BE2C (cell line): ENCODE data around the gene ZNF460.
"Not testable (repeated sequence)": the region's sequence is repeated elsewhere in the genome, so short reads cannot be mapped to it uniquely, and the experiment has no call there.

ENCODE experiments used
- DNase-seq: peaks from one replicate; pipeline ENCODE4 v3.0.0-alpha.2; 2020
- H3K27me3 ChIP-seq: fragments of 250-450 bp; sonication (Bioruptor Pico); 2 replicates; pipeline ENCODE4 v1.5.1; 2020; ENCODE audit warnings: mild to moderate bottlenecking
- H3K36me3 ChIP-seq: fragments of 250-450 bp; sonication (Bioruptor Pico); 2 replicates; pipeline ENCODE4 v1.5.1; 2020; ENCODE audit warnings: mild to moderate bottlenecking
- H3K4me1 ChIP-seq: fragments of 250-450 bp; sonication (Bioruptor Pico); 2 replicates; pipeline ENCODE4 v1.5.1; 2020
- H3K4me3 ChIP-seq: 2 replicates; pipeline ENCODE4 v1.5.1; 2011; ENCODE audit warnings: low read depth, low read length
- H3K9me3 ChIP-seq: fragments of 250-450 bp; sonication (Bioruptor Pico); 2 replicates; pipeline ENCODE4 v1.5.1; 2020
- TF ChIP-seq, protein P1 (sequence below): IDR thresholded peaks from 2 replicates; pipeline ENCODE4 v1.5.1; 2012; ENCODE audit warnings: mild to moderate bottlenecking, low read depth, low read length

Gene ZNF460

DNA sequence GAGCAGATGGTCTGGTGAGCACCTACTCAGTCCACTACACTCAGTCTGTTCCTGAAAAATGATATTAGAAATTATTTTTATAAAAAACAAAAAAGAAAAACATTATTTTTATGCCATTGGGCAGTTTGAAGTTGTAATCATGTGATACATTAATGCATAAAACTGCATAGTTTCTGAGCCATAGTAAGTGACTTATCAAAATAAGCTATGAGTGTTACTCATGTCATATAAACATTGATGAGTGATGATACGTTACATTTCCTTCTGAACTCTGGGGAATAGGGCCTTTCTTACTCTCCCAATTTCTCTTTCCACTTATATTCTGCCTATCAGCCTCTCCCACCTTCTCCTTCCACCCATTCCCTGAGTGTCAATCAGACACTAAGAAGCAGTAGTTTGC, 31.0 kb upstream of the ZNF460 start:
- Histone ChIP-seq H3K27me3 (no peaks in the 10 kb centered on the region), H3K4me3 (no peak overlapping the region), H3K4me1 (no peaks in the 10 kb centered on the region), H3K36me3 (peaks cover 52% of the 10 kb centered on the region), H3K9me3 (no peaks in the 10 kb centered on the region)
- no peak for DNase-seq
- TF ChIP-seq, protein P1, sequence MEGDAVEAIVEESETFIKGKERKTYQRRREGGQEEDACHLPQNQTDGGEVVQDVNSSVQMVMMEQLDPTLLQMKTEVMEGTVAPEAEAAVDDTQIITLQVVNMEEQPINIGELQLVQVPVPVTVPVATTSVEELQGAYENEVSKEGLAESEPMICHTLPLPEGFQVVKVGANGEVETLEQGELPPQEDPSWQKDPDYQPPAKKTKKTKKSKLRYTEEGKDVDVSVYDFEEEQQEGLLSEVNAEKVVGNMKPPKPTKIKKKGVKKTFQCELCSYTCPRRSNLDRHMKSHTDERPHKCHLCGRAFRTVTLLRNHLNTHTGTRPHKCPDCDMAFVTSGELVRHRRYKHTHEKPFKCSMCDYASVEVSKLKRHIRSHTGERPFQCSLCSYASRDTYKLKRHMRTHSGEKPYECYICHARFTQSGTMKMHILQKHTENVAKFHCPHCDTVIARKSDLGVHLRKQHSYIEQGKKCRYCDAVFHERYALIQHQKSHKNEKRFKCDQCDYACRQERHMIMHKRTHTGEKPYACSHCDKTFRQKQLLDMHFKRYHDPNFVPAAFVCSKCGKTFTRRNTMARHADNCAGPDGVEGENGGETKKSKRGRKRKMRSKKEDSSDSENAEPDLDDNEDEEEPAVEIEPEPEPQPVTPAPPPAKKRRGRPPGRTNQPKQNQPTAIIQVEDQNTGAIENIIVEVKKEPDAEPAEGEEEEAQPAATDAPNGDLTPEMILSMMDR: no peak

DNA sequence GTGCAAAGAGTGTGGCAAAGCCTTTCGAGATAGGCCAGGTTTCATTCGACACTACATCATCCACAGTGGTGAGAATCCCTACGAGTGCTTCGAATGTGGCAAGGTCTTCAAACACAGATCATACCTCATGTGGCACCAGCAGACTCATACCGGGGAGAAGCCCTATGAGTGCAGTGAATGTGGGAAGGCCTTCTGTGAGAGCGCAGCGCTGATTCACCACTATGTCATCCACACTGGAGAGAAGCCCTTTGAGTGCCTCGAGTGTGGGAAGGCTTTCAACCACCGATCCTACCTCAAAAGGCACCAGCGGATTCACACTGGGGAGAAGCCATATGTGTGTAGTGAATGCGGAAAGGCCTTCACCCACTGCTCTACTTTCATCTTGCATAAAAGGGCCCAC, 26.5 kb upstream of the ZNF460 start:
- peaks cover 39% of the 10 kb centered on the region for H3K36me3 ChIP-seq
- H3K27me3 ChIP-seq, DNase-seq, H3K4me1 ChIP-seq, H3K4me3 ChIP-seq, H3K9me3 ChIP-seq: not testable (repeated sequence)

DNA sequence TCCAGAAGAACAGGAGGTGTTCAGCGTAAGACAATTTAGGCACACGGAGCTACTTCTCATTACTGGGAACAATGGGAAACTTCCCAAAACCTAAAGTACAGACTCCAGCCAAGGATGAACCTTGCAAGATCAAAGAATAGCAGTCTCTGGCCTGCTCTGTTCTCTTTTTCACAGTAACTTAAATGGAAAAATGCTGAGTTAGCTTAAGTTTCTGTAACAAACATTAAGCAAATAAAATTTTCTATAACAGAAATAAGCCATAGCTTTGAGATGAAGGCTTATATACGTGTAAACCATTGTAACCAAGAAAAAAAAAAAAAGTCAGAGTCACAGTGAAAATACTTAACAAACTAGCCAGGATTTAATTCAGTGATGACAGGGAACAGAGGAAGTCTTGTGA, 18.2 kb upstream of the ZNF460 start:
- no peak for DNase-seq
- H3K36me3 ChIP-seq: no peaks in the 10 kb centered on the region
- no peaks in the 10 kb centered on the region for H3K27me3 ChIP-seq
- H3K9me3 ChIP-seq: no peaks in the 10 kb centered on the region
- no peaks in the 10 kb centered on the region for H3K4me1 ChIP-seq
- TF ChIP-seq, protein P1: no peak
- no peak overlapping the region for H3K4me3 ChIP-seq

DNA sequence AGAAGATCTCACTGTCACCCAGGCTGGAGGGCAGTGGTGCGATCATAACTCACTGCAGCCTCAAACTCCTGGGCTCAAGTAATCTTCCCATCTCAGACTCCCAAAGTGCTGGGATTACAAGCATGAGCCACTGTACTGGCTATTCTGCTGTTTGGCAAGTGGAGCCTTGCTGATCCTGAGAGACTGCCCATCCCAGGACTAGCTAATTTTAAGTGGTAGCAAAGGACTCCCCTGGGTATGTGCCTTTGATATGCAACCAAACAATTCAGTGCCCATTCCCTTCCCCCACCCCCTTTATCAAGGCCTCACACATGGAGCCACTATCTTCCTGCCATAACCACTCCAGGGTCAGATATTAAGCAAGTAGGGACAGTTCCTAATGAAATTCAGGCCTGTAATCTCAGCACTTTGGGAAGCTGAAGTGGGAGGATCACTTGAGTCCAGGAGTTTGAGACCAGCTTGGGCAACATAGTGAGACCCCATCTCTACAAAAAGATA, 17.0 kb upstream of the ZNF460 start:
- H3K4me3 ChIP-seq: no peak overlapping the region
- no peaks in the 10 kb centered on the region for H3K36me3 ChIP-seq
- no peaks in the 10 kb centered on the region for H3K27me3 ChIP-seq
- no peaks in the 10 kb centered on the region for H3K4me1 ChIP-seq
- no peak for DNase-seq
- TF ChIP-seq, protein P1: no peak
- H3K9me3 ChIP-seq: no peaks in the 10 kb centered on the region

DNA sequence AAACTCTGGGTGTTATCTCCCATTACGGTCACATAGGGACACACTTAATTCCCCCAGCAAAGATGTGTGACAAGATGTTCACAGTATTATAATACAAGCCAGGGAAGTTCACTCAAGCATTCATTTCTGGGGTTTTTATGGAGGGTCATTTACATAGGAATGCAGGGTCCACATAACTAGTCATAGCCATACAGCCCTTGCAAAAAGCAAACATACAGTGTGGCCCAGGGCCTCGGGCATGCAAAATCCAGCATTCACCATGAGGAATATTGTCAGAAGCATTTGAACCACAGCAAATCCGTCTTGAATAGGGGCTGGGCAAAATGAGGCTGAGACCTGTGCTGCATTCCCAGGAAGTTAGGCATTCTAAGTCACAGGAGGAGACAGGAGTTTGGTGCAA, 13.0 kb upstream of the ZNF460 start:
- Histone ChIP-seq H3K9me3 (no peaks in the 10 kb centered on the region), H3K36me3 (no peaks in the 10 kb centered on the region), H3K4me1 (no peaks in the 10 kb centered on the region), H3K4me3 (no peak overlapping the region), H3K27me3 (no peaks in the 10 kb centered on the region)
- TF ChIP-seq, protein P1: no peak
- DNase-seq: no peak

DNA sequence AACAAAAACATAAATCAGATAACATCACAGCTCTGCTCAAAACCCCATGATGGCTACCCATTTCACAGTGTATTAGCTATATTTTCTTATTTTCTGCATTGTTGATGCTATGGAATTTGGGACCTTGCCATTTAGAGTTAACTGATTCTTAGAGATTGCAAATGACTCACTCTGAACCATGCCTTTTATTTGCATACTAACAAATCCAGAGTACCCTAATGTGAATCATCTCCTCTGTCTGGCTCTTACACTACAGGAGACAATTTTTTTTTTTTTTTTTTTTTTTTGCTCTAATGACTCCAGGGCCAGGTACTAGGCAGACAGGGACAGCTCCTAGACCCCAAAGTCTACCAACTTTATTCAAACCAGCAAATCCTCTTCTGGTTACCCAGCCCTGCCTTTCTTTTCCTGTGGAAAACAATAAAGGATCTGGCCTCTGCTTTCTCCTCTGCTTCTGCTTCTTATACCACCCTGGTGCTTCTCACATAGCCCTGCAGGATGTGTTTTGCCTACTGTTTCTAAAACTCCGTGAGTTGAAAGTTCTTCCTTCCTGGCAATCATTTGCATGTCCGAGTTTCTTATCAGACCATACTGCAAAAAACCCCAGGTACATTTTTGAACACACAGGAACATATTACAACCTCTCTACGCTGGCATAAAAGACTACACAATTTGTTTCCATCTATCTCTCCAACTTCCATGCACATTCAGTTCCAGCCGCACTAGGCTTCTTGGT, 10.6 kb upstream of the ZNF460 start:
- H3K4me1 ChIP-seq: no peaks in the 10 kb centered on the region
- H3K27me3 ChIP-seq: no peaks in the 10 kb centered on the region
- no peak for DNase-seq
- H3K4me3 ChIP-seq: no peak overlapping the region
- TF ChIP-seq, protein P1: no peak
- H3K36me3 ChIP-seq: no peaks in the 10 kb centered on the region
- H3K9me3 ChIP-seq: no peaks in the 10 kb centered on the region
